ENCODE measurements around the gene CUX1.

Gene CUX1

DNA sequence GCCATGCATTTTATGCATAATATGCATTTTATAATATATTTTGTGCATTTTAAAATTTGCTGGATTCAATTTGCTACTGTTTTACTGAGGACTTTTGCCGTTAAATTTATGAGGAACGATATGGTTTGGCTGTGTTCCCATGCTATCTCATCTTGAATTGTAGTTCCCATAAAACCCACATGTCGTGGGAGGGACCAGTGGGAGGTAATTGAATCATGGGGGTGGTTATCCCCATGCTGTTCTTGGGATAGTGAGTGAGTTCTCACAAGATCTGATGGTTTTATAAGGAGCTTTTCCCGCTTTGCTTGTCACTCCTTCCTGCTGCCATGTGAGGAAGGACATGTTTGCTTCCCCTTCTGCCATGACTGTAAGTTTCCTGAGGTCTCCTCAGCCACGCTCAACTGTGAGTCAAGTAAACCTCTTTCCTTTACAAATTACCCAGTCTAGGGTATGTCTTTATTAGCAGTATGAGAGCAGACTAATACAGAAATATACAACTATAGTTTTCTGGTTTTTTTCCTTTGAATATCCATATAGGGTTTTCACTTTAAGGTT, 267.9 kb downstream of the CUX1 start:
- no peak for DNase-seq

DNA sequence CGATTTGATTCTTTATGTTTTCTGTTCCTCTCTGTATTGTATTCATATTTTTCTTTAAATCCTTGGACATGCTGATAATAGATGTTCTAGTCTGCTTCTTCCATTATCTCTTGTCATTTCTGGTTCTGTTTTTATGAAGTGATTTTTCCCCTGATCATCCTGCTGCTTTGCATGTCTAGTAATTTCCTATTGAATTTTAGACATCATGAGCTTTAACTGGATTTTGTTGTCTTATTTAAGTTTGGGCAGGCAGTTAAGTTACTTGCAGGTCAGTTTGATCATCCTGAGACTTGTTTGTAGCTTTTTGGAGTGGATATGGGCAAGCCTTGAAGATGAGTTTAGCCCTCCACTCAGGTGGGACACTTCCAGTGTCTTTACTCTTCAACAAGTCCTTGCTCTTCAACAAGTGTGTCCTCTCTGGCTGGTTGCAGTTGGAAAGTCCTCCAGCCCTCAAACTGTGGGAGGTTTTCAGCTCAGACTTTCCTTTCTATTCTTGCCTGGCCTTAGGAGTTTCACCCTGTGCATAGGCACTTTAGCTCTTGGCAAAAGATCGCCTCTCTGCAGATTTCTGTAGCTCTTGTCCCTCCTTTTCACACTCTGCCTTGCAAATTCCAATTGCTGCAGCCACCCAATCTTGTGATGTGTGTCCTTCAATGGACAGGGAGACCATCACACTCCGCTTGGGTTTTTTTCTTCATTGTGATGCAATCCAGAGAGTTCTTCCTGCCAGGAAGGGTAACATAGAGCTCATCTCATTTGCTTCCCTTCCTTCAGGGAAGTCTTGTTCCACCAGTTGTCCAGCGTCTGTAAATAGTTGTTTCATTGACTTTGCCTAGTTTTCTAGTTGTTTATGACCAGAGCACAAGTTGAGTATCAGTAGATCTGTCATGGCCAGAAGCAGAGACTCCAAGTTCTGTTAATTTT, 272.0 kb downstream of the CUX1 start:
- no peak for DNase-seq

DNA sequence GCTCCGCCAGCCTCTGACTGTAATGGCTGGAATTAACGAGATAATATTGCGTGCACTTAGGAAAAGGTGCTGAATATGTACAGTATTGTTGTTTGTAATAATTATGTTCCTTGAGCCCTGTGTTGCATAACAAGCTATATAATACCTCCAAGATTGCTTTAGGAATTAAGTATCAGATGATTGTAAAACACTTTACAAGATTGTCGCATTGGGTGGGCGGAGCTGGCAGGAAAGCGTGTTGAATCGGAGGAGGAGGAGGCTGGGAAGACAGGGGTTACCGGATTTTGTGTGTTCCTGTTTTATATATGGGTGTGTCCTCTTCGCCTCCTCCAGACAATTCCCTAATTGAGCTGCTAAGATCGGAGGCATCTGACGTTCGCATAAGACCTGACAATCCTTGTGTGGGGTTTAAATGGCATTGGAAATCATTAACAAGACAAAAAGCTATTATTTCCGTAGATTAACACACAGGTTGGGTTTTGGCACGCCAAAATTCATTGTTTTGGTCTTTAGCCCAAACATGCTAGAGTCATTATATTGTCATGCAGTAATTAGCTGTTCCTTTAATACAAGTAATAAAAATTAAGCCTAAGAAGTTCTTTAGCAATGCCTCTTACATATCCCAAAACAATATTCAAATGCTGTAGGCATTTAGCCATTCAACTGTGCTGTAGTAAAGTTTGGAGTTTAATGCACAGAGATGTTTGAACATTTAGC, 276.3 kb downstream of the CUX1 start:
- no peak for DNase-seq

DNA sequence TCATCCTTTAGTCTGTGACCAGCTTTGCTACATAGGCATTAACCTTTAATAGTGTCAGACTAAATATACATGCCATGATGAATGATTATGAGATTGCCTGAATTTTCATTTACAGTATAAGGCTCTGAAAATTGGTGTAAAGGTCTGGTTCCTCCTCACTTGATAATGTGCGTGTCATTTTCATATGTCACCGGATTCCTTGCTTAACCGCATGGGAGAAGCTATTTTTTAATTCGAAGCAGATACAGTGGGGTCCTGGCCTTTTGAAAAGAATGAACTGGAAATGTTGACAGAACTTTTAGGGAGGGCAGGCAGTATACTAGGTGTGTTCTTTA, 276.9 kb downstream of the CUX1 start:
- DNase-seq: no peak

DNA sequence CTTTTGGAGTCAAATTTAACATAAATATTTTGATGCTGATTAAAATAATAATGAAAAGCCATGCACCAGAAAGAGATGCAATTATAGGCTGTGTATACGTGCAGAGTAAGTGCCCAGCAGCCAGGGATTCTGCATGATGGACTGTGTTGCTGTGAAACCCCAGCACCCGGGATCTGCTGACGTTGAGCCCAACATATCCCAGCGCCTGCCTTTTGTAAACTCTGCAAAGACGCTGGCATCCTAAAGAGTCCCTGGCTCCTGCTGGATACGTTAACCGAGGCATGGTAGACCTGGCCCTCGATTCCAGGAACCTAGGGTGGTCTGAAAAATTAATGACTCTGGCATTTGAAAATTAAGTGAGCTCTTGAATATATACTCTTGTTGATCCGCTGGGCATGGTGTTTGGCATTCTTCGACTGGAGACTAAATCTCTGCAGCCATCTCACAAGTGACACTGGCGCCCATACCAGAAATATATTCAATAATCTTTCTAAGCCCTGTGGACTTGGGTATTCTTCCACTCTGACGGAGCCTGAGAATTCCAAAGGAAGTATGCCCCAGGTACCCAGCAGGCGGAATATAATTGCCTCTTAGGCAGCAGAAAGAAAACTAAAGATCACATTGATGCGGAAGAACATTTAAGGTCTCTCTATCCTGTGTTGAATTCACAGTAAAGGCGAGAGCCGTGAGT, 278.0 kb downstream of the CUX1 start:
- no peak for DNase-seq

DNA sequence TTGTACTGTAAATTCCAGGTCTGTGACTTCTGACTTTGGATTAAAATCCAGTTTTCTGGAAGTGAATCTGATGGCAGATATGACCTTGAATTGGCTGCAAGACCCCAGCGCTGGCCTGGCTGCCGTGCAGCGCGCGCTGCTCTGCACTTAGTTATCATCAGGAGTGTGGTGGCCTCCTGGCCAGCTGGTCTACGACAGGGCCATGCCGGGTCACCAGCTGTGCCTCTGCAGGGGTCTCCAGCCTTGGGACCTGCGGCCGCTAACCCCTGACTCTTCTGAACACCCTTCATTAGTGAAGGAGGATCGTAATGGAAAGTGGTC, 278.5 kb downstream of the CUX1 start:
- DNase-seq: no peak

DNA sequence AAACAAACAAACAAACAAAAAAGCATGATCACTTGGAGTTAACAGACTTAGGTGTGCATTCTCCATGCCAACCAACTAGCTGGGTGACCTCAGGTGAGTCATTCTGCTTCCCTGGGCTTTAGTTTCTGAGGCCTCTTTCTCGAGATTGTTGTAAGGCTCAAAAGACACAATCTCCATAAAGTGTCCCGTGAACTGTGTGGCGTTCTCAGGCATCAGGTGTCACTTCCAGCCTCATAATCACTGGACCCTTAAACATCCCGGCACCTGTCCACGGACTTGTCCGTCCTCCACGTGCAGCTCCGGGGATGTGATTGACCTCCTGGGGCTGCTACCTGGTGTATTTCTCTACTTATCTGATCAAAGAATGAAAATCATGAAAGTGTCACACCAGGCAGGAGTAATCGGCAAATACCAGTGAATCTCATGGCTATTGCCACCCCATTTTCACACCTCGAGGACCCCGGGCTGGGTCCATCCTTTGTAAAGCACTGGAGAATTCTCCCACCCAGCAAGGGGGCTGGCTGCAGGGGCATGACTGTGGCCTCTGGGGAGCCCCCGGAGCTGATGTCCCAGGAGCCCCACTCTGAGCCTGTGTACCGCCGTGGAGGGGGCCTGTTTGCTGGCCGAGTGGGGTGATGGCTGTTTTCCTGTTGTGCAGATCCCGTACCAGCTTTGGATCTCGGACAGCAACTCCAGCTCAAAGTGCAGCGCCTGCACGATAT, 279.4 kb downstream of the CUX1 start:
- no peak for DNase-seq

DNA sequence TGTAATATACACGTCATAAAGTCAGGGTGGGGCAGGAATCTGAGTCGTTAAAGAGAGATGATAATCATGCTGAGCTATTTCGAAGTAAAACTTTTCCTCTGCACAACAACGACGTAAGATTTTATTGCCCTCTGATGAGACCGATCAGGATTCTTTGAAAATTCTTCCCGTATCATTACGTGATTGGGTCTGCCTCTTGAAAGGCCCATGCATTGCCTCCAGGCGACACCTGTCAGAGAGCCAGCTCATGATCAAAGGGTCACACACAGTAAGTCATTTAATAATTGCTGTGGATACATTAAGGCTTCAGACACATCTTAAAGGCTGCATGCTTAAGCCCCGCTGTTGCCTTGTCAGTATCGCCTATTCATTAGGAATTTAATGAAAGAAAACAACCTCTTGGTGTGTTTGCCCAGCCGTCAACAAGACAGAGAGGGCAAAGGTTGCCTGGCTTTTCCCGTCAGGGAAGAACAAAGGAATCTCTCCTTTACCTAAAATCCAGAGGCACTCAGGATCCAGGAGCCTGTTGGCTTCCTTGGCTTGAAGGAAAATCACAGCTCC, 280.3 kb downstream of the CUX1 start:
- DNase-seq: no peak

DNA sequence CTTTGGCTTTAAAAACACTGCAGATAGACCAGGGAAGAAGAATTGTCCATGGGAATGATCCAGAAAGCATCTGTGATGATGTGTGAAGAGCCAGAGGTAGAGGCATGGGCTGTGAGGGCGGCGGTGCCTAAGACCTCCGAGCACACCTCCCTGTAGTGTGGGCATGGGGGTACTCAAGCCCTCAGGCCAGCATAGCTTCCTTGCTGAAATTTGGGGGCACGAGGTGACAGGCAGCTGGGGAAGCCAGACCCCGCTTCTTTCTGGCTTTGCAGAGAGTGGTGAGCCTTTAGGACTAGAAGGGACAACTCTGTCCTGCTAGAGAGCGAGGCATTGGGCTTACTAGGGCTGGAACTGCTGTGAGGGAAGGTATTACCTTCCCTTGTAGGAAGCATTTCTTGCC, 281.6 kb downstream of the CUX1 start:
- no peak for DNase-seq

DNA sequence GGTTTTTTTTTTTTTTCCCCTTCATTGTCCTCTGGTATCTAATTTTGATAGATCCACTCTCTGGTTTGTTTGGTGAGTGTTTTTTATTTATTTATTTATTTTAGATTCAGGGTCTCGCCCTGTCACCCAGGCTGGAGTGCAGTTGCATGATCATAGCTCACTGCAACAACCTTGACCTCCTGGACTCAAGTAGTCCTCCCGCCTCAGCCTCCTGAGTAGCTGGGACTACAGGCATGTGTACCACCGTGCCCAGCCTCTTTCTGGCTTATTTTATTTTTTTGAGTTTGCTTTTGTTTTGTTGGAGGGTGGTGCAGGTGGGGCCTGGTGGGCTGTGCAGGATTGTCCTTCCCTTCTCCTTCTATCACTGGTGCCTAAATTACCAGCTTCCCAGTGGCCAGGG, 282.0 kb downstream of the CUX1 start:
- DNase-seq: no peak

DNA sequence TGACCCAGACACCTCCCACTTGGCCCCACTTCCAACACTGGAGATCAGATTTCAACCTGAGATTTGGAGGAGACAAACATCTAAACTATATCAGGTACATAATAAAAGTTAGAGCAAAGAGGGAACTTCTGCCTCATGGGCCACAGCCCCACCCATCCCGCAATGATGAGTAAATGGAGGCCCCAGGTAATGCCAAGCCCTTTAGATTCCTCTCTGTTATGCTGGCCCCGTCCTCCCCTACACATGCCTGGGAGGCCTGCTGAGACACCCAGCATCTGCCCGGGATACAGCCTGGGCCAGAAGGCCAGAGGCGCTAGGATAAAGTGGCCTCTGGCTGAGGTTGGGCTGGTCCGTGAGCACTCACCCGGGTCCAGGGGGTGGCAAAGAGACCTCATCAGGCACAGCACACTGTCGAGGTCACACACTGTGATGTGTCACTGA, 283.7 kb downstream of the CUX1 start:
- DNase-seq: no peak

DNA sequence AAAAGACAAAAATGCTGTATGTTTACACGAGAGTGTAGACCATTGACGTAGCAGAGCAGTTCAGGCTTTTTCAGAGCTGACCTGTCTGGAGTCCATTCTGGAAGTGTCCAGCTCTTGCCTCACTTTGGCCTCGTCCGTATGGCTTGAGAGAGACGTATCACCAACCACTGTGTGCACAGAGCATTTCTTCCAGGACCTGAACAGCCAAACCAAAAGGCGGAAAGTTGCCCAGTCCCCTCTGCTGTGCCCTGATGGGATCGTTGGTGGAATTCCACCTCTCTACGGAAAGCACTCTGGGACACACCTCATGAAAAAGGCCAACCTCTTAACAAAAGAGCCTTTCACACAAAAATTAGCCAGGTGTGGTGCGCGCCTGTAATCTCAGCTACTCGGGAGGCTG, 284.5 kb downstream of the CUX1 start:
- DNase-seq: no peak

DNA sequence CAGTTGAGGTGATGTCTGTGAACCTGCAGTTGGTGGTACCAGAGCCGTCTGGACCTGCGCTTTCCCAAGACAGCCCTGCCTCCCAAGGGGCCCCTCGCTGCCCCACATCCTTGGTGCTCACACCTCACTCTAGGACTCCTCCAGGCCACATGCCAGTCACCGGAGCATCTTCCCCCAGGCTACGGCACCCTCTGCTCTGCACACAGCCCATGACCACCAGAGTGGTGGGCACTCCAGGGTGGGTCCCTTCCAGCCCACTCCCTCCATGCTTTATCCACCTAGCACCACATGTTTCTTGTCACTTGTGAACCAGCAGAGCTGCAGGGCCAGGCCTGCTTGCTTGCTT, 285.6 kb downstream of the CUX1 start:
- DNase-seq: no peak

DNA sequence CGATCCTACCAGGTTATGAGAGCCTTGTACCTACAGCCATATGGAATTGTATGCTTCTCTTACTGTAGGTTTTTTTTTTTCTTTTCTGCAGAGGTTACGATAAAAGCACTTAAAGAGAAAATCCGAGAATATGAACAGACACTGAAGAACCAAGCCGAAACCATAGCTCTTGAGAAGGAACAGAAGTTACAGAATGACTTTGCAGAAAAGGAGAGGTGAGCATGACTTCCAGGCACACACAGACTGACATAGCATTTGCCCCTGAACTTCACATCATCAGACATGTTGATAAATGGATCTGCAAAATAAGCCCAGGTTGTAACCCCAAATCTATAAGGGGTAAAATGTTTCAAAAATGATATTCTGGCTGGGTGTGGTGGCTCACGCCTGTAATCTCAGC, 286.8 kb downstream of the CUX1 start:
- no peak for DNase-seq

DNA sequence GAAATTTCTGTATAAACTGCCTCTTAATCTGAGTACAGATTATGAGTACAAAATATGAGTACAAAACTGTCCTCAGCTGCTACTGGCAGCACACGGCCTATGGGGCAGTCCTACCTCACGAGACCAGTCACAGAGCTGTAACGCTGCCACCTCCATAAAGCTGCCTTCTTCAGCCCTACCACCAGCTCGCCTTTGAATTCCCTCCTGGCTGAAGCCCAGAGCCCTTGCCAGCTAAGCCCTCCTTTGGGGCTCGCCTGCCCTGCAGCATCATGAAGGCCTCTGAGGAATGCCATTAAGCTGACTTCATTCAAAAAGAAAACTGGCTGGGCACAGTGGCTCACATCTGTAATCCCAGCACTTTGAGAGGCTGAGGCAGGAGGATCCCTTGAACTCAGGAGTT, 289.2 kb downstream of the CUX1 start:
- DNase-seq: no peak

DNA sequence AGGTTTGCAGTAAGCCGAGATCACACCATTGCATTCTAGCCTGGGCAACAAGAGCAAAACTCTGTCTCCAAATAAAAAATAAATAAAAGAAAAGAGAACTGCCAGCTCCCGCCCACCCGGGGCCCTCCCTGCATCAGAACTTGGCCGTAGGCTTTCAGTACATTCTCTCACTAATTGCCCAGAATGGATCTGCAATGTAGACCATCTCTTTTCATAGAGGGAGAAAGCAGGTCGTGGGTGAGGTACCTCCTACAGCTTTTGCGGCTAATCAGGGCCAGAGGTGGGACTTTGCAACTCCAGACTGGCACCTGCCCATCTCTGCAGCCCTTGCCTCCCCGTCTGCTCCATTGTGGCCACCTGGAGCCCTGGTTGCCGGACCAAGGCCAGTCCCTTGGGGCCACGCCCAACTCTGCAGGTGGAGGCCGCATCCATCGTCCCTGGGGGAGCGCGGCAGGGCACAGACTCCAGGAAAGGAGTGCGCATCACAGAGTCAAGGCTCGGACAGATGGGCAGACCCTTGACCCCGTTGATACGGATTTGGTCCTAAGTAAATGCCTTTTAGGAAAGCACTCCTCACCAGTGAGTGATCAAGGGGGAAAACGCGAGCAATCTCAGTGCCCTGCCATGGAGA, 290.2 kb downstream of the CUX1 start:
- DNase-seq: no peak

DNA sequence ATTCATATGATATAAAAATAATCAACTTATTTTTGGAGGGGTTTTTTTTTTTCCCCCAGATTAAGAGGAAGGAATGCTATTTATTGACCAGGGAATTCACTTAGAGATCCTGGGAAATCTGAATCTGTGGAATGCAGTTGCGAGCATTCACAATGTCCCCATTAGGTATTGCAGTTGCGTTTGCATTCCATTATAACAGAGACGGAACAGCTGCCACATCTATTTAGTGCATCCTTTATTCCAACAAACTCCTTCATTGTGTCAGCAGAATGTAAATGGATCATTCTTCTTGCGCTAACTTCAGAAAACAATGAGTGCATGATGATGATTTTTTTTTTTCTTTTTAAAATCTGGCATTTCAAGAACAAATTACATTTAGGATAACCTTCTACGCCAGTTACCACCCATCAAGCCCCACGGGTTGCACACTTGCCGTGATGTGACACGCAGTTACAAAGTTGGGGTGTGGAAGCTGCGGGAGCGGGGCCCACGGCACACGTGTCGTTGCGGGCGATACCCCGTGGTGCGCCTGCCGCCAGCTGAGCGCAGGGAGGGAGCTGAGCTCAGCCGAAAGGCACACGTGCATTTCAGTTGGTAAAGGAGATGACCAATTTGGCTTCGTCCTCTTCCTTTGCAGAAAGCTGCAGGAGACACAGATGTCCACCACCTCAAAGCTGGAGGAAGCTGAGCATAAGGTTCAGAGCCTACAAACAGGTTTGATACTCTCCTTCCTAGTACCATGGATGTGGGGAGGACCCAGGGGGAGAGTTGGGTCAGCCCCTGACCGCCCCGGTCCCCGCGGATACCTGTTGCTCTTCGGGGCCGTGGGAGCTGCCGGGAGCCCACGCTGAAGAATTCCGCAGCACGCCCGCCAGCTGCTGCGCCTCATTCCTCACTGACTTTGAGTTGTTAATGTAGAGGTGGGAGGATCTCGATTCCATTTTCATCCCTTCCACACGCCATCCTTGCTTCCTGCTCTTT, 293.9 kb downstream of the CUX1 start:
- no peak for DNase-seq

DNA sequence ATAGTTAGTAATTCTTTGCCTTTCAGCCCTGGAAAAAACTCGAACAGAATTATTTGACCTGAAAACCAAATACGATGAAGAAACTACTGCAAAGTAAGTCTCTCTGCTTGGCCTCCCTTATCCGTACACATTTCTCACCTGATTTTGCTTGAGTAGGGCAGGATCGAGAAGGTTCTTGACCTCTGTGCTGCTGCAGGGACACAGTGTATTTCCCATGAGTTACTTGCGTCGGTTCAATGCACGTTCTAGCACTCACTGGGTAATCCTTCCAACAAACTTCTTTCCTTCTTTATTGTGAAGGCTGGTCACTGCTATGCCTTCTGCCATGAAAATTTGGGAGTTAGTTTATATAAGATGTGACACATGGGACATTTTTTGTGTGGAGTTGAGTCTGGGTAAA, 297.8 kb downstream of the CUX1 start:
- no peak for DNase-seq

DNA sequence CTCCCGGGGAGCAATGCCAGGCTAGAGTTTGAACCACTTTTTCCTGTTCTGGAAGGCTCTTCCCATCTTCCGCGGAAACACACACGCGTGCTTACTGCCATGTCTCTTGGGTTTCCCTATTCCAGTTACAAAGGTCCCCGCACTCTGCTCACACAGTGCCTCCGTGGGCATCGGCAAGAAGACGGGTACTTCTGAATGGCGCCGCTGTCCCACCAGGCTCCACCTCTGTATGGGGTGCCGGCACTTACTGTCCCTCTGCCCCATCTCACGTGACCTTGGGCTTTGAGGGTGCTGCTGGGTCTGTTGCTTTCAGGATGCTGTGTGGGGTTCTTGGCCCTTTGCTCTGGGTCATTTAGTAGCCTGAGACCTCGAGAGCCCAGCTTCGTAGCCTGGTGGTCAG, 298.5 kb downstream of the CUX1 start:
- no peak for DNase-seq

DNA sequence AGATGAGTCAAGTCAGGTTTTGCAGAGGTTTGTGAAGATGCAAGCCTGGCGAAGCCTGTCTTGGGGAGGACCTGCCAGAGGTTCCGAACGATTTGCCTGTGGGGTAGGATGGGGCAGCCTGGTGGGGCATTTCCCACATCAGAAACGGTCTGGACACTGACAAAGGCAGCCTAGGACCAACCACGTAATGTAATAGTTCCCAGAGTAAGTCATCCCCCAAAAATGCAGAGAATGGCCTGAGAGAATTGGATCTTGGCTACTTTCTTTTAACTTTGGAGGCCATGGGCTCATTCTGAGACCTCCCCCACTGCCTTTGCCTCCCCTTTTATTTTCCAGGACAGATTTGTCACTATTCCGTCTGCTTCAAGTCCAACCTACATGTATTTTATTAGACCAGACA, 300.3 kb downstream of the CUX1 start:
- no peak for DNase-seq

DNA sequence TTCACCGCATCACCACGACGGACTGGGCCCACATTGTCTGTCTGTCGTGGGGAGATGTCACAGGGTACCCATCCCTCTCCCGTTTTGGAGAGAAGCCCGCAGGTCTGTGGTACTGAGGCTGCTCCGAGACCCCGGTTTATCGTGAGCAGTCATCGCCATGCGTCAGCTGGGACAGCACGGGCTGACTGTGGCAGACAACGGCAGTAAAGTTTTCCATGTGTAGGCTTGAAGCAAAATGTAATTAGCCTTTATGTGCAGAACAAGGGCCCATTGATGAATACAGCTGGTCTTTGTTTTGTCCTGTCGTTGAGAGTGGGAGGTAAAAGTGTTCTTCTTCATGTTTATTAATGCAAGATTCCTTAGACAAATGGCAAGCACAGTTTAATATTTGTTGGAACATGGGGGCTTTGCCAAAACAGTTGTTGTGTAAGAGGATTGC, 301.8 kb downstream of the CUX1 start:
- DNase-seq: no peak
